Karpas-422 (cell line): Measurements from ENCODE around the gene GATAD1. TPM values are rescaled to one million over a fixed set of nuclear protein-coding genes. Genes with fewer than 3 reads are reported as not detected.
"Not testable (repeated sequence)": the region's sequence is repeated elsewhere in the genome, so short reads cannot be mapped to it uniquely, and the experiment has no call there.

ENCODE experiments used
- DNase-seq: peaks from one replicate; pipeline ENCODE4 v3.0.0-alpha.2; 2015
- H2AFZ ChIP-seq: fragments of 200-600 bp; sonication (generic); 2 replicates; pipeline ENCODE4 v1.6.1; 2014; ENCODE audit warnings: antibody characterized with exemption, low read length, mixed read lengths
- H3K27ac ChIP-seq: fragments of 200-600 bp; sonication (generic); 2 replicates; pipeline ENCODE4 v1.5.1; 2014; ENCODE audit warnings: mild to moderate bottlenecking, low read length, moderate library complexity
- H3K27me3 ChIP-seq: fragments of 200-600 bp; sonication (generic); 2 replicates; pipeline ENCODE4 v1.6.1; 2014; ENCODE audit warnings: low read length, mixed read lengths
- H3K36me3 ChIP-seq: fragments of 200-600 bp; sonication (generic); 2 replicates; pipeline ENCODE4 v1.6.1; 2014; ENCODE audit warnings: low read length, mixed read lengths; ENCODE audit not compliant: insufficient read depth
- H3K4me1 ChIP-seq: fragments of 200-600 bp; sonication (generic); 2 replicates; pipeline ENCODE4 v1.6.1; 2014; ENCODE audit warnings: mild to moderate bottlenecking, low read length, mixed read lengths
- H3K4me2 ChIP-seq: fragments of 200-600 bp; sonication (generic); 2 replicates; pipeline ENCODE4 v1.6.1; 2014; ENCODE audit warnings: low read length, low read depth, mild to moderate bottlenecking; ENCODE audit not compliant: poor library complexity, severe bottlenecking
- H3K4me3 ChIP-seq: fragments of 200-600 bp; sonication (generic); 2 replicates; pipeline ENCODE4 v1.5.1; 2014; ENCODE audit warnings: mild to moderate bottlenecking, antibody characterized with exemption, low read length, mixed read lengths
- H3K79me2 ChIP-seq: fragments of 200-600 bp; sonication (generic); 2 replicates; pipeline ENCODE4 v1.6.1; 2014; ENCODE audit warnings: mild to moderate bottlenecking, low read length, mixed read lengths
- H3K9ac ChIP-seq: fragments of 200-600 bp; sonication (generic); 2 replicates; pipeline ENCODE4 v1.6.0; 2014; ENCODE audit warnings: low read length
- H3K9me2 ChIP-seq: fragments of 200-600 bp; sonication (generic), shearing (Covaris generic); replicated peaks from 2 replicates; pipeline ENCODE4 v1.6.0; 2014; ENCODE audit warnings: mild to moderate bottlenecking, low read length, moderate library complexity; ENCODE audit not compliant: insufficient read depth
- H3K9me3 ChIP-seq: fragments of 300-700, 200-600 bp; sonication (generic); 2 replicates; pipeline ENCODE4 v1.6.1; 2014; ENCODE audit warnings: low read length, mixed read lengths
- H4K20me1 ChIP-seq: fragments of 200-600 bp; sonication (generic); 2 replicates; pipeline ENCODE4 v1.6.1; 2014; ENCODE audit warnings: mild to moderate bottlenecking, antibody characterized with exemption, low read length, low read depth; ENCODE audit not compliant: insufficient read depth
- total RNA-seq: library from RNA; depleted of rRNA; stranded (reverse); fragments of >200 nt; shearing (Covaris generic); gene quantifications from 2 replicates; pipeline ENCODE4 v1.2.3, GENCODE V29; 2014; ENCODE audit warnings: low replicate concordance; rRNA removed

GATAD1 gene
- total RNA-seq: 36.3 and 36.6 TPM in 2 replicates

DNA sequence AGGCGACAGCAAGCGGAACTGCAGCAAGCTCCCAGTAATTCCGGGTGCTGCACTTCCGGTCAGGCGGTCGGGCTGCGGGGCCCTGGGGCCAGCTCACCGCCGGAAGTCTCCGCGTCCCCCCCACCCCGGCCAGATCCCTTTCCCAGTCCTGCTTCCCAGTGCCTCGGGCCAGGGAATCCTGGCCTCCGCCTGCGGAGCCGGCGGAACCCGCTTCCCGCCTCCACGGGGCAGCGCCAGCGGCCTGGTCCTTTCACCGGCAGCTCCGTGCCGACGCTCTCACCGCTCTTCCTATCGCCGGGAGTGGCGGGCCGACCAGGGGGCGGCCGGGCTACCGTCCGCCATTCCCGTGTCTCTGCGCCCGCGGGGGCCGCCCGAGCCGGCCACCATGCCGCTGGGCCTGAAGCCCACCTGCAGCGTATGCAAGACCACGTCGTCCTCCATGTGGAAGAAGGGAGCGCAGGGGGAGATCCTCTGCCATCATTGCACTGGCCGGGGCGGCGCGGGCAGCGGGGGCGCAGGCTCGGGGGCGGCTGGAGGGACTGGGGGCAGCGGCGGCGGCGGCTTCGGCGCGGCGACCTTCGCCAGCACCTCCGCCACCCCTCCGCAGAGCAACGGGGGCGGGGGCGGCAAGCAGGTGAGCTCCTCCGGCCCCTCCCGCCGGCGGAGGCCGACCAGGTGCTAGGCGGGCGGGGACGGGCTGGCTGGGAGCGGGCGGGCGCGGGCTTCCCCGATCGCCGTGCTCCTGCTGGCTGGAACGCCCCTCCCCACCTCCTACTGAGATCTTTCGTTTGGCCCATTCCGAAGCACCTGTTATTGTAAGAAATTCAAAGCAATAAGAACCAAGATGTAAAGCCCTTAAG, at the start of gene GATAD1:
GATAD1 (plus strand) TSS at position 138 of the 860 bp plus-strand sequence; CDS start at position 386, 248 bp downstream.
- Histone ChIP-seq H3K27ac (peak within 1 kb of the TSS; percentile 80), H3K9ac (peak within 1 kb of the TSS; percentile 99), H2AFZ (peak within 1 kb of the TSS; percentile 91), H3K4me2 (peak within 1 kb of the TSS; percentile 98), H3K9me3 (no peaks in the 10 kb centered on the region), H3K27me3 (no peaks in the 10 kb centered on the region), H3K79me2 (peaks cover 18% of the 10 kb centered on the region), H3K9me2 (no peaks in the 10 kb centered on the region), H4K20me1 (no peaks in the 10 kb centered on the region), H3K4me1 (peaks cover 18% of the 10 kb centered on the region), H3K4me3 (peak within 1 kb of the TSS; percentile 95), H3K36me3 (peaks cover 18% of the 10 kb centered on the region)
- peak; percentile 96 for DNase-seq

DNA sequence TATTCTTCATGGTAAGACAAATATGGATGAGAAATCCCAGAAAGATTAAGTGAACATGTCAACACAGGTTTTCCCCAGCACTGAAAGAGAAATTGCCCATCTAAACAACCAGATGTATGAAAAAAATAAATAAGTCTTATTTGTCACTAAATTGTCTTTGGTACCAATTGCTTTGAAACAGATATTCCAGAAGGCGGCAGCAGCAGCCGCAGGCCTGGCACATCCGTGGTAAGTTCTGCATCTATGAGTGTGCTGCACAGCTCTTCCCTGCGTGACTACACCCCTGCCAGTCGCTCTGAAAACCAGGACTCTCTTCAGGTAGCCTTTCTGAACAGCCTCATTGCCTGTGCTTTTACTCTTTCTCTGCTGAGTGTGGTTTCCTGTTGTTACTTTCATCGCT, 49.7 kb upstream of the GATAD1 start:
- no peaks in the 10 kb centered on the region for H3K27me3 ChIP-seq
- H3K4me2 ChIP-seq: no peak overlapping the region
- H3K9me2 ChIP-seq: no peaks in the 10 kb centered on the region
- H3K79me2 ChIP-seq: no peaks in the 10 kb centered on the region
- no peak overlapping the region for H2AFZ ChIP-seq
- no peak for DNase-seq
- H3K36me3 ChIP-seq: peaks cover 17% of the 10 kb centered on the region; the same call in 1 of the 2 replicates
- no peaks in the 10 kb centered on the region for H4K20me1 ChIP-seq
- H3K4me3 ChIP-seq: no peak overlapping the region
- peaks cover 4% of the 10 kb centered on the region for H3K4me1 ChIP-seq
- no peaks in the 10 kb centered on the region for H3K9me3 ChIP-seq
- no peak overlapping the region for H3K27ac ChIP-seq
- no peak overlapping the region for H3K9ac ChIP-seq

GRCh38 chr7:92400013-92400412, 47.3 kb upstream of the GATAD1 start:
- no peaks in the 10 kb centered on the region for H3K79me2 ChIP-seq
- H3K36me3 ChIP-seq: peaks cover 19% of the 10 kb centered on the region
- no peak for DNase-seq
- H3K4me3 ChIP-seq: no peak overlapping the region
- H3K9me3 ChIP-seq: no peaks in the 10 kb centered on the region
- H4K20me1 ChIP-seq: no peaks in the 10 kb centered on the region
- no peaks in the 10 kb centered on the region for H3K27me3 ChIP-seq
- no peaks in the 10 kb centered on the region for H3K9me2 ChIP-seq
- peaks cover 12% of the 10 kb centered on the region for H3K4me1 ChIP-seq
- H3K9ac ChIP-seq: no peak overlapping the region
- H3K4me2 ChIP-seq: no peak overlapping the region
- no peak overlapping the region for H2AFZ ChIP-seq
- no peak overlapping the region for H3K27ac ChIP-seq

DNA sequence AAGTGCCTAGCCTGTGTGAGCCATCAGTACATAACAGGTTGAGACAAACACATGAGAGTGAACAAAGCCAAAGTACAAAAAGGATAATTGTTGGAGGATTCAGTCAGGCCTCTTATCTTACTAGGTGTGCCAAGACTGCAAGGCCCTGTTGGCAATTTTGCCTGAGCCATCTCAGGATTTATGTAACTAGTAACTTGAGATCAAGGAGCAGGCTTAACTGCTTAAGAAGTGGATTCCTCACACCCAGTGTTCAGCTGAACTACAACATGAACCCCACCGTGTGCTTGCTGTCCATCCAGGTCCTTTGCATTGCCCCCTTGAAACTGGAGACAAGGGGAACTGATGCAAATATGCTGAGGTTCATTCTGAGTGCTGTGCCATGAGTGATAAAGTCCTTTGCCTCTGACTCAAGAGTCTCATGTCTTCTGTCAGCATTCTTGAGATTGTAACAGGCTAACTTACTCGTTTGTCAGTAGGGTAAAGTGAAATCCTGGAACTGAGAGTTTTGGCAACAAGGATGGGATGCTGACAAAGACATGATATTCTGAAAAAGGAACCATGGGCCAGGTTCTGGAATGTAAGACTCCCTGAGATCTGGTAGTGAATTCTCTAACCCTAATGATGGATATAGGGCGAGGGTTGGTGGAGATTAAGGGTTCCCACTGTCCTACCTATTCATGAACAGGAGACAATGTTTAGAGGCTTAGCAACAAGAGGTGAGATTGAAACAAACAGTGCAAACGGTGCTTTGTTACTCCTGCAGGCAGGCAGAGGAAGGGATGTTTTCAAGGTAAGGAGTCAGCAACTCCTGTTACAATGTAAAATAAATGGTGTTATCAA, 44.1 kb upstream of the GATAD1 start:
- no peaks in the 10 kb centered on the region for H4K20me1 ChIP-seq
- H3K9ac ChIP-seq: no peak overlapping the region
- no peak overlapping the region for H2AFZ ChIP-seq
- H3K36me3 ChIP-seq: peaks cover 14% of the 10 kb centered on the region
- H3K79me2 ChIP-seq: no peaks in the 10 kb centered on the region
- H3K9me2 ChIP-seq: no peaks in the 10 kb centered on the region
- no peak overlapping the region for H3K4me2 ChIP-seq
- H3K27me3 ChIP-seq: no peaks in the 10 kb centered on the region
- DNase-seq: no peak
- H3K4me3 ChIP-seq: no peak overlapping the region
- H3K27ac ChIP-seq: no peak overlapping the region
- no peaks in the 10 kb centered on the region for H3K9me3 ChIP-seq
- H3K4me1 ChIP-seq: peaks cover 12% of the 10 kb centered on the region

DNA sequence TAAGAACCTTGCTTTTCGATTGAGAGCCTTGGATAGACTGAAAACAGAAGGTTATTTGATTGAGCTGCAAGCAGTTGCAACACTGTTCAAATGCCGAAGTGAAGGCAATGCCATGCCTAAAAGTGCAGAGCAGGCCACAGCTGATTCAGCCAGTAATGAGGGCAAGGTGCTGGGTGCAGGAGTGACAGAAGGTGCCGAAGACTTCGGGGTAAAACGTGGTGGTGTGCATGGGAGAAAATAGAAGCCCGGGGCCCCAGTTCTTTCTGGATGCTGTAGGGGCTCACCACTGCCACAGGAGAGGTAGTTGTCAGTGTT, 43.6 kb upstream of the GATAD1 start:
- no peaks in the 10 kb centered on the region for H3K9me2 ChIP-seq
- no peaks in the 10 kb centered on the region for H3K27me3 ChIP-seq
- H3K9me3 ChIP-seq: no peaks in the 10 kb centered on the region
- no peak overlapping the region for H3K27ac ChIP-seq
- no peak overlapping the region for H3K4me2 ChIP-seq
- no peaks in the 10 kb centered on the region for H4K20me1 ChIP-seq
- H3K79me2 ChIP-seq: no peaks in the 10 kb centered on the region
- peaks cover 14% of the 10 kb centered on the region for H3K36me3 ChIP-seq
- H2AFZ ChIP-seq: no peak overlapping the region
- no peak overlapping the region for H3K4me3 ChIP-seq
- H3K4me1 ChIP-seq: peaks cover 12% of the 10 kb centered on the region
- no peak overlapping the region for H3K9ac ChIP-seq
- DNase-seq: no peak

- Histone ChIP-seq H3K9me3 (no peaks in the 10 kb centered on the region), H3K9me2 (no peaks in the 10 kb centered on the region), H3K36me3 (peaks cover 10% of the 10 kb centered on the region), H3K4me3 (no peak overlapping the region), H3K27me3 (no peaks in the 10 kb centered on the region), H3K4me2 (no peak overlapping the region), H3K27ac (no peak overlapping the region), H3K79me2 (no peaks in the 10 kb centered on the region), H3K4me1 (peaks cover 12% of the 10 kb centered on the region), H3K9ac (no peak overlapping the region), H2AFZ (no peak overlapping the region), H4K20me1 (no peaks in the 10 kb centered on the region)
- no peak for DNase-seq
These were observed 43.1 kb upstream of the GATAD1 start for GRCh38 chr7:92404170-92404614.

- no peaks in the 10 kb centered on the region for H3K9me2 ChIP-seq
- no peaks in the 10 kb centered on the region for H4K20me1 ChIP-seq
- no peaks in the 10 kb centered on the region; the same call in 1 of the 2 replicates for H3K36me3 ChIP-seq
- no peak overlapping the region for H3K4me2 ChIP-seq
- no peak overlapping the region for H3K4me3 ChIP-seq
- no peaks in the 10 kb centered on the region for H3K9me3 ChIP-seq
- H2AFZ ChIP-seq: no peak overlapping the region
- H3K79me2 ChIP-seq: no peaks in the 10 kb centered on the region
- H3K27ac ChIP-seq: no peak overlapping the region
- no peak overlapping the region for H3K9ac ChIP-seq
- no peaks in the 10 kb centered on the region for H3K4me1 ChIP-seq
- H3K27me3 ChIP-seq: no peaks in the 10 kb centered on the region
- DNase-seq: no peak
These were observed 37.9 kb upstream of the GATAD1 start for GRCh38 chr7:92409357-92409756.

DNA sequence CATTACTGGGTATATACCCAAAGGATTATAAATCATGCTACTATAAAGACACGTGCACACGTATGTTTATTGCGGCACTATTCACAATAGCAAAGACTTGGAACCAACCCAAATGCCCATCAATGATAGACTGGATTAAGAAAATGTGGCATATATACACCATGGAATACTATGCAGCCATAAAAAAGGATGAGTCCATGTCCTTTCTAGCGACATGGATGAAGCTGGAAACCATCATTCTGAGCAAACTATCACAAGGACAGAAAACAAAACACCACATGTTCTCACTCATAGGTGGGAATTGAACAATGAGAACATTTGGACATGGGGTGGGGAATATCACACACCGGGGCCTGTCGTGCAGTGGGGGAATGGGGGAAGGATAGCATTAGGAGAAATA, 37.1 kb upstream of the GATAD1 start:
- H3K9me2 ChIP-seq, H3K9me3 ChIP-seq, H2AFZ ChIP-seq, H3K4me3 ChIP-seq, H3K36me3 ChIP-seq, H3K27ac ChIP-seq, H3K27me3 ChIP-seq, DNase-seq, H3K79me2 ChIP-seq, H3K4me2 ChIP-seq, H4K20me1 ChIP-seq, H3K9ac ChIP-seq, H3K4me1 ChIP-seq: not testable (repeated sequence)
